ENCODE data around the gene MSH2.
"Not testable (repeated sequence)": the region's sequence is repeated elsewhere in the genome, so short reads cannot be mapped to it uniquely, and the experiment has no call there.

Gene MSH2

GRCh38 chr2:47420214-47420613 lies 17.3 kb downstream of the MSH2 start:
- TF ChIP-seq CTCF (IDR thresholded peaks at IDR 0.05; ENCODE audit: low read depth, low read length) = no peak
- DNase-seq (ENCODE audit: extremely low read depth, low read depth) = no peak

GRCh38 chr2:47420683-47421082 lies 17.7 kb downstream of the MSH2 start:
- DNase-seq (ENCODE audit: extremely low read depth, low read depth) = not testable (repeated sequence)

- TF ChIP-seq CTCF (IDR thresholded peaks at IDR 0.05; ENCODE audit: low read depth, low read length) = no peak
- DNase-seq (ENCODE audit: extremely low read depth, low read depth) = no peak
Measured at GRCh38 chr2:47422016-47422415, 19.1 kb downstream of the MSH2 start.

- TF ChIP-seq CTCF (IDR thresholded peaks at IDR 0.05; ENCODE audit: low read depth, low read length) = no peak
- DNase-seq (ENCODE audit: extremely low read depth, low read depth) = no peak
Measured at GRCh38 chr2:47422560-47422959, 19.6 kb downstream of the MSH2 start.

- DNase-seq (ENCODE audit: extremely low read depth, low read depth) = no peak
- TF ChIP-seq CTCF (IDR thresholded peaks at IDR 0.05; ENCODE audit: low read depth, low read length) = no peak
Measured at GRCh38 chr2:47426786-47427185, 23.8 kb downstream of the MSH2 start.

GRCh38 chr2:47429795-47430194 lies 26.8 kb downstream of the MSH2 start:
- TF ChIP-seq CTCF (IDR thresholded peaks at IDR 0.05; ENCODE audit: low read depth, low read length) = no peak
- DNase-seq (ENCODE audit: extremely low read depth, low read depth) = no peak

- not testable (repeated sequence) for DNase-seq (ENCODE audit: extremely low read depth, low read depth)
Measured at GRCh38 chr2:47433006-47433405, 30.1 kb downstream of the MSH2 start.

- DNase-seq (ENCODE audit: extremely low read depth, low read depth) = not testable (repeated sequence)
Measured at GRCh38 chr2:47433445-47433844, 30.5 kb downstream of the MSH2 start.

GRCh38 chr2:47437287-47437686 lies 34.3 kb downstream of the MSH2 start:
- TF ChIP-seq CTCF (IDR thresholded peaks at IDR 0.05; ENCODE audit: low read depth, low read length) = peak; percentile 40
- DNase-seq (ENCODE audit: extremely low read depth, low read depth) = peak; percentile 28

Data from AG09319 (cell line).